ENCODE measurements around the gene AKNA. TPM values are rescaled to one million over a fixed set of nuclear protein-coding genes. Genes with fewer than 3 reads are reported as not detected.

The AKNA gene
- total and polyA plus RNA-seq, 2 of the 8 experiments (the other 6 are each of a cell fraction or from before 2014, with no cell fraction given) = 21.0 to 27.4 TPM

GRCh38 chr9:114336157-114336556, 51.6 kb downstream of the AKNA start (continued):
- no peak for TF ChIP-seq CHD7 (IDR thresholded peaks at IDR 0.05; ENCODE audit: insufficient replicate concordance, low read length)
- no peak for TF ChIP-seq MAX (IDR thresholded peaks at IDR 0.05)
- no peak for TF ChIP-seq BACH1 (IDR thresholded peaks at IDR 0.05; ENCODE audit: low read length)
- no peak for TF ChIP-seq KDM4A (IDR thresholded peaks at IDR 0.05; ENCODE audit: low read depth, low read length, severe bottlenecking)
- no peak for TF ChIP-seq TEAD4 (IDR thresholded peaks at IDR 0.05; ENCODE audit: low read depth, low read length)
- no peak for TF ChIP-seq POLR2AphosphoS5 (IDR thresholded peaks at IDR 0.05; ENCODE audit: low read depth, low read length)
- TF ChIP-seq CREB1 (IDR thresholded peaks at IDR 0.05) = no peak
- TF ChIP-seq ATF3 (IDR thresholded peaks at IDR 0.05; ENCODE audit: insufficient read depth, low read depth, low read length) = no peak
- no peak for TF ChIP-seq CEBPB (IDR thresholded peaks at IDR 0.05; ENCODE audit: low read depth, low read length)
- no peak for TF ChIP-seq RNF2 (IDR thresholded peaks at IDR 0.05; ENCODE audit: borderline replicate concordance, low read depth, low read length, missing control alignments, poor library complexity, severe bottlenecking)
- TF ChIP-seq EGR1 (IDR thresholded peaks at IDR 0.05; ENCODE audit: borderline replicate concordance, low read depth, low read length) = no peak
- TF ChIP-seq MAFK (IDR thresholded peaks at IDR 0.05; ENCODE audit: low read depth, low read length) = no peak
